MM.1S (cell line): ENCODE data around the gene SLC51B.

ENCODE experiments used
- CTCF ChIP-seq: fragments of 300-600 bp; sonication (generic); IDR thresholded peaks from 2 replicates; pipeline ENCODE4 v1.5.1; 2016; ENCODE audit warnings: antibody characterized with exemption, low read length, mixed read lengths
- EZH2 ChIP-seq: fragments of 300-600 bp; sonication (generic); optimal IDR thresholded peaks from 2 replicates; pipeline ENCODE3; 2017; ENCODE audit warnings: low read depth, mild to moderate bottlenecking, antibody characterized with exemption, low read length, mixed read lengths

- no peak for TF ChIP-seq CTCF
- no peak for TF ChIP-seq EZH2
These were observed 6.4 kb upstream of the SLC51B start for GRCh38 chr15:65038836-65039235.
